ENCODE measurements around the gene CNTN4.

CNTN4 gene

GRCh38 chr3:2420919-2421318 is 322.3 kb downstream of the CNTN4 start:
- no peak for ATAC-seq

GRCh38 chr3:2423143-2423542 is 324.5 kb downstream of the CNTN4 start:
- no peak for ATAC-seq

DNA sequence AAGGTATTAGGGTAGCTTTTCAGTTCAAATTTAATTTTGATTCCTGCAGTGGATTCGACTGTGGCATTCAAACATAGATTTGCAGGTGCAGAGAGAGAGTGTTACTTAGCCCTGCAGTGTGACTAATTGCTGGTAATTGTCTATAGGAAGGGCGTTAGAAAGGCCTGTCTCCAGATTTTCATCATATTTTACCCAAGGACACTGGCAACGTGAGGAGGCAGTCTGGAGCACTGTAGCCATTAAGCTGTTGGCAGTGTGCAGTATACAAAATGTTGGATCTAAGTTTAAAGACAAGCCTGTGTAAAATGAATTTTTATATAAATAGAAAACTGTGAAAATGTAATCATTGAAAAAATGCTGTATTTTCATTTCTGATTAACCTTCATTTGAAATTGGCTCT is 342.9 kb downstream of the CNTN4 start:
- ATAC-seq, result no peak

- ATAC-seq, result no peak
Observed at GRCh38 chr3:2446146-2446545, 347.5 kb downstream of the CNTN4 start.

GRCh38 chr3:2452249-2452648 is 353.6 kb downstream of the CNTN4 start:
- ATAC-seq, result no peak

GRCh38 chr3:2454865-2455264 is 356.2 kb downstream of the CNTN4 start:
- no peak for ATAC-seq

GRCh38 chr3:2456788-2457187 is 358.1 kb downstream of the CNTN4 start:
- ATAC-seq, result no peak

DNA sequence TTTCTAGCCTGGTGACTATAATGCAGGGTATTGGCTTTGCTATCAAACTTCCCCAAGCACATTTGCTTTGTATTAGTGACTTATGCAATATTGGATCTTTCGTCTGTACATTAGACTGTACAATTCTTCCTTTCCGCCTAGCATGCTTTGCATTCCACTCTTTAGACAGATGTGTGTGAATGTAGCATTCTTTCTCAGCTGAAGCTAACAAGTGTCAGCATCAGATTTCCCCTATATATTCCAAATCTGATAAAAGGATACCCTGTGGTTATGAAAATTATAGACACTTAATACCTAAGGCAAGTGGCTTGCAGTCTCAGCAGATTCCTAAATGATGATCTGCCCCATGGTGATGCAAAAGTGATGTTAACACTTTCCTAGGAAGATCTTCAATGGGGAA is 360.1 kb downstream of the CNTN4 start:
- no peak for ATAC-seq

GRCh38 chr3:2465842-2466241 is 367.2 kb downstream of the CNTN4 start:
- no peak for ATAC-seq

DNA sequence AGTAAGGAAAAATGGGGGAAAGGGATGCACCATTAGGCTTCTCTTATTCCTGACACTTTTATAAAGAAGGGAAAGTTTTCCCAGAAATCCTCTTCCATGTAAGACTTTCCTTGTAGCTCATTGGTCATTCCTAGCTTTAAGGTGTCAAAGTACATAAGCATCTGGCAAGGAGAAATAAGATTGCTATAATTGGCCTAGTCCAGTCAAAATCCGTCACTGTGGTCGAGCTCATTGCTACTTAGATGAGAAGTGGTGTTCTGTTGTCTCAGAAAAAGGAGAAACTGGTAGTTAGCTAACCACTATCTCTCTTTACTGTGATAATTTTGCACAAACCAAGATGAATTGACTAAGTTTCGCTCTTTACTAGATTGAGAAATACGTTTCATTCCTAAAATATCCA is 370.1 kb downstream of the CNTN4 start:
- no peak for ATAC-seq

GRCh38 chr3:2476996-2477395 is 378.3 kb downstream of the CNTN4 start:
- no peak for ATAC-seq

- no peak for ATAC-seq
Observed at GRCh38 chr3:2477620-2478019, 379.0 kb downstream of the CNTN4 start.

DNA sequence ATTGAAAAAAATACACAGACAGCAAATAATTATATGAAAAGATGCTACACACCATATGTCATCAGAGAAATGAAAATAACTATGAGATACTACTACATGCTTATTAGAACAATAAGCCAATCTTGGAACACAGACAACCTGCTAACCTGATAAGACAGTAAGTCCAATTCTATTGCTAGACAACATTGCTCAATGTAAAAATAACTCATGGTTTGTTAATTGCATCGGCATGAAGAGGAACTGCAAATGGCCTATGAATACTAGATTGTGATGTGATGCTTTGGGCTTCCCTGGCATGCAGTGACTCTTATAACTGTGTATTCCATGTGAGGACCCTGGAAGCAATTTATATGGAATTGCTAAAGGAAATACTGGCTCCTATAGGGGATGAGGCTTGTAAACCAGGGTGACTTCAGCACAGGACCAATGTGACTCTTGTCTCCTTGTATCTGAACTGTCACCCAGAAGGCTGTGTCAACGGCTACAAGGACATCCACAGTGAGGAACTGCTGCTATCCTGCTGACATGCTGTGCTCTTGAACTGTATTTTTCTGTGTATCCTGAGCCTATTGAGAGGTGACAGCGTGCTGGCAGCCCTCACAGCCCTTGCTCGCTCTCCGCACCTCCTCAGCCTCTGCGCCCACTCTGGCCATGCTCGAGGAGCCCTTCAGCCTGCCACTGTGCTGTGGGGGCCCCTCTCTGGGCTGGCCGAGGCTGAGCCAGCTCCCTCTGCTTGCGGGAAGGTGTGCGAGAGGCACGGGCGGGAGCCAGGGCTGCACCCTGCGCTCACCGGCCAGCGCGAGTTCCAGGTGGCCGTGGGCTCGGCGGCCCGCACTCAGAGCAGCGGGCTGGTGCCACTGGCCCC is 385.7 kb downstream of the CNTN4 start:
- no peak for ATAC-seq

- ATAC-seq, result no peak
Observed at GRCh38 chr3:2485027-2485375, 386.3 kb downstream of the CNTN4 start.

DNA sequence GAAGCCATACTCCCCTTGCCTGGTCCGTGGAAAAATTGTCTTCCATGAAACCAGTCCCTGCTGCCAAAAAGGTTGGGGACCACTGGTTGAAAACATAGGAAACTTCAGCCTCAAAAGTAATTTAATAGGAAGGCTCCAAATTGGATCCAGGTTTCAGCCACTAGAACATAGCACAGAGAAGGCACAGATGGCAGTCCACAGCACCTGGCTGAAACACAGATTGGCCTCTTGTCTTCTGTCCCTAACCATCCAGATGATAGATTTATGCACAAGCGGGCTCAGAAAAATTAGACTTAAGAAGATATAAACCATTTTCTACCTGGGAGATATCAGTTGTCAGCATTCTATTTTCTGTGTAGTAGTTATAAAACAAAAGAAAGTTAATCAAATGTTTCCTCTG is 397.1 kb downstream of the CNTN4 start:
- ATAC-seq, result no peak

DNA sequence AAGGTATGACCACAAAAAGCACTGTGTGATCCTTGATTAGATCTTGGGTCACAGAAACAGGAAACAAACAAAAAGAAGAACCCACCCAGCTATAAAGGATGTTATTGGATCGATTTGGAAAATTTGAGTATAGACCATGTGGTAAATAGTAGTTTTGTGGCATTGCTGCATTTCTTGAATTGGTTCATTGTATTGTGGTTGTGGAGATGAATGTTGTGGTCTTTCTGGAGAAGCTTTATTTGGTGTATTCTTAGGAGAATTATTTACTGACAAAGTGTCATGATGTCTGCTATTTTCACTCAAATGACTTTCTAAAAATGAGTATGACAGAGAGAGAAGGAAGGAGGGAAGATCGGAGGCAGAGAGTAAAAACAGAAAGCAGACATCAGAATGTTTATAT is 406.2 kb downstream of the CNTN4 start:
- no peak for ATAC-seq

DNA sequence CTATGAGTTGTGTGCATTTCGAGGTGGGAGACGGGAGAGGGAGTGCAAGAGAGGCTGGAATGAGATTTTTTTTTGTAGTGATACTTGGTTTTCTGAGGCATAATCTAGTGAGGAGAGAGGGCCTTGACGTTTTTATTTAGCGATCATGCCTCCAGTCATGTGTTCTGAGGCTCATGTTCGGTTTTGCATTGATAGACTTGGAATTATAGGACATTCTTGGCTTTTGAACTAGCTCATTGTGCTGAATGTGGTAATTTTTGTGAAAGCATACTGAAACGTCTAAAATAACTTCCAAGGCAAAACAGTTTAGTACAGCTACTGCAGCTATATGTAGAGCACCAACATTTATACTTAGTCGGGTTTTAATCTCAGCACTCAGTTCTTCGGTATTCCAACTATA is 408.1 kb downstream of the CNTN4 start:
- ATAC-seq, result no peak

GRCh38 chr3:2510591-2511145 is 412.0 kb downstream of the CNTN4 start:
- ATAC-seq, result no peak

DNA sequence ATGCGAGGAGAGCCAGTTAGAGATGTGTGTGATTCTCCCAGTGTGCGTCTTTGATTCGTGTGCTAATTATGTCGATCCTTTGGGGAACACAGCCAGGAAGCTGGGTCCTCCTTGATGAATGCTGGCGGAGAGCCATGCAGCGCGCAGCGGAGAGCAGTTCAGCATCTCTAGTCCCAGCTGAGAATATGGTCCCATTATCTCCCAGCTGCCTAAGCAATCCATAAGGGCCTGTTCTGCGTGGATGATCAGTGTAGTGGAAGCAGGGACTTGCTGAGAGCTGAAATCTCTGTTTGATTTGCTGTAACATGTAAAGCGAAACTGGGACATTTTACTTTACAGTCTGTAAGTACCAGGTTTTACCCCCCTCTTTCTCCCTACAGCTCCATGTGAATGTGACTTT is 412.7 kb downstream of the CNTN4 start:
- no peak for ATAC-seq

DNA sequence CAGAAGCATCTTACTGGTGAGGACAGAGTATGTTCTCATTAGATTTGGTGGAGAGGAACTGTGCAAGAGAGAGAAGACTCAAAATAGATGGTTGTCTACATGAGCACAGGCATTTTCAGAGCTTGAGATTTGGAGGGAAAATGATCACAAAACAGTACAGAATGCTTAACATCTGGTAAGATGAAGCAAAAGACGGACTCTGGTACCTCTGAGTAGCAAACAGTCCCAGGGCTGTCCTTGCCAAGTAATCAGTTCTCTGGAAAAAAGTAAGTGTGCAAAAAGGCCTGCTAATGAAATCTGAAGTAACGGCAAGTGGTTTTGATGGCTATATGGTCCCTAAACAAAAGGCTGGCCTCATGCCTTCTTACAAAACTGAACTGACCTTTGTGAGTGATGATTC is 414.2 kb downstream of the CNTN4 start:
- no peak for ATAC-seq

DNA sequence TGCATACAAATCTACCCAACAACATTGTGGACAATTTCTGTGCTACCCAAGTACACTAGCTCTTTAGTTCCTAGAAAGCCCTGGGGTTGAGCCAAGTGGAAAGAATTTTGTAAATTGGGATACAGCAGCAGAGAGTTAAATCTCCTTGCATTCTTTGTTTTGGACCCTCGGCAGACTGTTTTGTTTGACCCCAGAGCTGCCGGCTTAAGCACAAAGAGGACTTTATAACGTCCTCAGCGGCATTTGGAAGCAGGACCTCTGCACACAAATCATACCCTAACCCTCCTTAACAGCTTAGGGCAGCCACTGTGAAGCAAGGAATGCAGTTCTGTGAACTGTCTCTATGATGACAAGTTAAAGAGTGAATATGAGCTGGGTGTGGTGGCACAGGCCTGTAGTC is 415.3 kb downstream of the CNTN4 start:
- no peak for ATAC-seq

DNA sequence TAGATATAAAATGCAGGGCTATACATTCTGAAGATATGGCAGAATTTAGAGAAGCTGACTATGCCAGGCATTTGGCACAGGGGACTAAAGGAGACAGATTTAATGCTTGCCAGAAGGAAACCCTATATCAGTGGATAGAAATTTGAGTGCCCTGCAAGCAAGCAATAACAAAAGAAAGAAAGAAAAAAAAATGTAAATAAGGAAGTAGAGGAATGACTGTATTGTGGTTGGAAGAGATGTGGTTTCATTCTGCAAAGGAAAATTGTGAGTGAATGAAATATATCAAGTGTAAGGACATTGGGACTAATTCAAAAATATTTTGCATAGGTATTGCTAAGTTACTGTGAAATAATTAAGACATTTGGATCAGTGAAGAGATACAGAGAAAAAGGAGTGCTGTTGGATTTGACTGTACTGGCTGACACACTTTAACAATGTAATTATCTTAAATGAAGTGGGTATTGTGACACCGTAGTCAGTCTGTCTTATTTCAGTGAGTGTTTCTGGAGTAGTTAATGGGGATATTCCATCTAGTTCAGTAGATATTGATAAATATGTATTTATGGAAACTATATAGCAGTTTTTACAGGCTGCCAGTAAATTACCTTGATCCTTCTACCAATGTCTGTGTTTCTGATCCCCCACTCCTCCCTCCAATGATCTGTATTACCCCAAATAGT is 418.2 kb downstream of the CNTN4 start:
- no peak for ATAC-seq

- no peak for ATAC-seq
Observed at GRCh38 chr3:2517500-2518172, 419.0 kb downstream of the CNTN4 start.

Measured in activated CD4-positive, CD25-positive, alpha-beta regulatory T cell treated with anti-CD3 and anti-CD28 coated beads, Interleukin-2, amount 50 U/mL, for 24 hours (primary cell).